Measurements from ENCODE around the gene YBX1. TPM values are rescaled to one million over a fixed set of nuclear protein-coding genes. Genes with fewer than 3 reads are reported as not detected.

YBX1 gene
- 741 TPM for total RNA-seq (ENCODE audit: unreplicated experiment)
- long read RNA-seq, transcript YBX1-201 (8 exons, 1,514 nt) = major isoform, 71 of 147 reads
- long read RNA-seq, partial matches to known transcripts = 72 of 147 reads
- long read RNA-seq, other reads (novel, unspliced or antisense) = 2 of 147 reads

GRCh38 chr1:42681741-42682483 is at the start of gene YBX1:
Gene YBX1, plus strand, starts transcription at chr1:42682418. Its CDS starts 148 bp downstream, at chr1:42682566.
- H3K27ac Mint-ChIP-seq (ENCODE audit: unreplicated experiment) = peak within 1 kb of the TSS; percentile 89
- H3K4me1 Mint-ChIP-seq (ENCODE audit: unreplicated experiment) = peaks cover 32% of the 10 kb centered on the region
- H3K4me3 Mint-ChIP-seq (ENCODE audit: unreplicated experiment) = peak within 1 kb of the TSS; percentile 97
- peaks cover 12% of the 10 kb centered on the region for H3K27me3 Mint-ChIP-seq (ENCODE audit: unreplicated experiment)
- no peaks in the 10 kb centered on the region for H3K9me3 Mint-ChIP-seq (ENCODE audit: unreplicated experiment)
- peak; percentile 92 for DNase-seq (ENCODE audit: low spot score)
- H3K36me3 Mint-ChIP-seq (ENCODE audit: low read depth, unreplicated experiment) = peaks cover 6% of the 10 kb centered on the region
- no peak for TF ChIP-seq CTCF (IDR thresholded peaks at IDR 0.05; ENCODE audit: unreplicated experiment)

GRCh38 chr1:42639116-42639515 is 43.1 kb upstream of the YBX1 start:
- DNase-seq (ENCODE audit: low spot score) = no peak
- Mint-ChIP-seq H3K27ac (ENCODE audit: unreplicated experiment) (no peak overlapping the region), H3K27me3 (ENCODE audit: unreplicated experiment) (no peaks in the 10 kb centered on the region), H3K4me3 (ENCODE audit: unreplicated experiment) (no peak overlapping the region), H3K36me3 (ENCODE audit: low read depth, unreplicated experiment) (no peaks in the 10 kb centered on the region), H3K9me3 (ENCODE audit: unreplicated experiment) (no peaks in the 10 kb centered on the region), H3K4me1 (ENCODE audit: unreplicated experiment) (no peaks in the 10 kb centered on the region)
- TF ChIP-seq CTCF (IDR thresholded peaks at IDR 0.05; ENCODE audit: unreplicated experiment) = no peak

- no peak for TF ChIP-seq CTCF (IDR thresholded peaks at IDR 0.05; ENCODE audit: unreplicated experiment)
- Mint-ChIP-seq H3K4me3 (ENCODE audit: unreplicated experiment) (no peak overlapping the region), H3K36me3 (ENCODE audit: low read depth, unreplicated experiment) (no peaks in the 10 kb centered on the region), H3K27me3 (ENCODE audit: unreplicated experiment) (peaks cover 1% of the 10 kb centered on the region), H3K27ac (ENCODE audit: unreplicated experiment) (no peak overlapping the region), H3K9me3 (ENCODE audit: unreplicated experiment) (no peaks in the 10 kb centered on the region), H3K4me1 (ENCODE audit: unreplicated experiment) (peaks cover 12% of the 10 kb centered on the region)
- DNase-seq (ENCODE audit: low spot score) = no peak
Observed at GRCh38 chr1:42646056-42646455, 36.2 kb upstream of the YBX1 start.

- H3K9me3 Mint-ChIP-seq (ENCODE audit: unreplicated experiment) = no peaks in the 10 kb centered on the region
- TF ChIP-seq CTCF (IDR thresholded peaks at IDR 0.05; ENCODE audit: unreplicated experiment) = no peak
- H3K27me3 Mint-ChIP-seq (ENCODE audit: unreplicated experiment) = peaks cover 2% of the 10 kb centered on the region
- H3K4me3 Mint-ChIP-seq (ENCODE audit: unreplicated experiment) = peak overlapping the region; percentile 95
- H3K36me3 Mint-ChIP-seq (ENCODE audit: low read depth, unreplicated experiment) = peaks cover 7% of the 10 kb centered on the region
- H3K27ac Mint-ChIP-seq (ENCODE audit: unreplicated experiment) = peak overlapping the region; percentile 14
- DNase-seq (ENCODE audit: low spot score) = no peak
- peaks cover 21% of the 10 kb centered on the region for H3K4me1 Mint-ChIP-seq (ENCODE audit: unreplicated experiment)
Observed at GRCh38 chr1:42657201-42657600, 25.0 kb upstream of the YBX1 start.

Data from endothelial cell (in vitro differentiated cells).